ENCODE measurements around the gene SERINC5. TPM values are rescaled to one million over a fixed set of nuclear protein-coding genes. Genes with fewer than 3 reads are reported as not detected.

The SERINC5 gene
- total RNA-seq, 1 experiment from 2014 or later = 128 TPM

GRCh38 chr5:80140496-80140895 is 115.4 kb downstream of the SERINC5 start:
- TF ChIP-seq TEAD1 (CRISPR knock-in tag; IDR thresholded peaks at IDR 0.05) (no peak), FOXJ3 (CRISPR knock-in tag; IDR thresholded peaks at IDR 0.05; ENCODE audit: borderline replicate concordance) (no peak), GTF2I (CRISPR knock-in tag; conservative IDR thresholded peaks at IDR 0.05) (no peak), TCF7 (CRISPR knock-in tag; IDR thresholded peaks at IDR 0.05; ENCODE audit: low read depth) (no peak), ZNF423 (CRISPR knock-in tag; IDR thresholded peaks at IDR 0.05) (no peak), USF1 (CRISPR knock-in tag; IDR thresholded peaks at IDR 0.05) (no peak)
- ChIA-PET POLR2A (interaction anchor here (2.2 kb wide), 1 partner anchor 117 kb away, joined by 9 read pairs; no protein-coding TSS in a partner anchor), CTCF (interaction anchor here (1.0 to 1.9 kb wide), 6 partner anchors 31 to 126 kb away, joined by 3 to 11 read pairs (median 6); no protein-coding TSS in a partner anchor)
- DNase-seq (ENCODE audit: low spot score) (no peak), ATAC-seq (no peak)
- H3K4me1 Mint-ChIP-seq = peaks cover 85% of the 10 kb centered on the region
- H3K36me3 Mint-ChIP-seq = peaks cover 15% of the 10 kb centered on the region
- no peaks in the 10 kb centered on the region for H3K27me3 Mint-ChIP-seq (ENCODE audit: low read depth)
- H3K27ac Mint-ChIP-seq = peak overlapping the region; percentile 100
- H3K9me3 Mint-ChIP-seq = no peaks in the 10 kb centered on the region
- H3K4me3 Mint-ChIP-seq = no peak overlapping the region

- Mint-ChIP-seq H3K27me3 (ENCODE audit: low read depth) (no peaks in the 10 kb centered on the region), H3K4me3 (no peak overlapping the region), H3K27ac (peak overlapping the region; percentile 100), H3K36me3 (peaks cover 7% of the 10 kb centered on the region), H3K9me3 (no peaks in the 10 kb centered on the region), H3K4me1 (peaks cover 92% of the 10 kb centered on the region)
- DNase-seq (ENCODE audit: low spot score) (no peak), ATAC-seq (no peak)
- ChIA-PET POLR2A (interaction anchor here (0.7 to 1.0 kb wide), 2 partner anchors 10 to 116 kb away, joined by 3 read pairs; partner anchors contain the start of gene SERINC5), CTCF (interaction anchor here (0.6 to 1.5 kb wide), 3 partner anchors 30 to 90 kb away, joined by 3 read pairs; no protein-coding TSS in a partner anchor)
- no peak for TF ChIP-seq ESRRA (CRISPR knock-in tag; IDR thresholded peaks at IDR 0.05; ENCODE audit: borderline replicate concordance)
- TF ChIP-seq SMAD4 (CRISPR knock-in tag; IDR thresholded peaks at IDR 0.05) = no peak
- TF ChIP-seq FOXJ3 (CRISPR knock-in tag; IDR thresholded peaks at IDR 0.05; ENCODE audit: borderline replicate concordance) = no peak
- TF ChIP-seq NFE2L1 (CRISPR knock-in tag; IDR thresholded peaks at IDR 0.05) = no peak
- TF ChIP-seq CDX4 (CRISPR knock-in tag; IDR thresholded peaks at IDR 0.05; ENCODE audit: borderline replicate concordance) = no peak
- TF ChIP-seq HMGA2 (CRISPR knock-in tag; IDR thresholded peaks at IDR 0.05) = no peak
- no peak for TF ChIP-seq ZNF317 (CRISPR knock-in tag; IDR thresholded peaks at IDR 0.05; ENCODE audit: borderline replicate concordance, low read depth)
- TF ChIP-seq ERG (CRISPR knock-in tag; IDR thresholded peaks at IDR 0.05) = no peak
- no peak for TF ChIP-seq IRF1 (CRISPR knock-in tag; IDR thresholded peaks at IDR 0.05)
- no peak for TF ChIP-seq NR2C2 (CRISPR knock-in tag; IDR thresholded peaks at IDR 0.05)
- TF ChIP-seq ZNF512 (CRISPR knock-in tag; IDR thresholded peaks at IDR 0.05; ENCODE audit: borderline replicate concordance) = no peak
- no peak for TF ChIP-seq JUN (CRISPR knock-in tag; IDR thresholded peaks at IDR 0.05)
- TF ChIP-seq TEAD1 (CRISPR knock-in tag; IDR thresholded peaks at IDR 0.05) = no peak
- TF ChIP-seq CREM (CRISPR knock-in tag; IDR thresholded peaks at IDR 0.05) = no peak
- TF ChIP-seq ZMAT4 (CRISPR knock-in tag; IDR thresholded peaks at IDR 0.05) = no peak
- no peak for TF ChIP-seq CREB1 (CRISPR knock-in tag; IDR thresholded peaks at IDR 0.05)
- TF ChIP-seq ZNF671 (CRISPR knock-in tag; IDR thresholded peaks at IDR 0.05) = no peak
- TF ChIP-seq OVOL2 (CRISPR knock-in tag; IDR thresholded peaks at IDR 0.05; ENCODE audit: borderline replicate concordance) = no peak
Measured at GRCh38 chr5:80139466-80139972, 116.3 kb downstream of the SERINC5 start.

Data from WTC11 (cell line).